ENCODE data around the gene RTF2. TPM values are rescaled to one million over a fixed set of nuclear protein-coding genes. Genes with fewer than 3 reads are reported as not detected.
"Not testable (repeated sequence)": the region's sequence is repeated elsewhere in the genome, so short reads cannot be mapped to it uniquely, and the experiment has no call there.

RTF2 gene
- polyA plus RNA-seq, 1 donor (not counting 4 experiments of a cell fraction or from before 2014, with no cell fraction given): 63.4 TPM

- no peaks in the 10 kb centered on the region for H3K9me3 ChIP-seq (ENCODE audit: control insufficient read depth, low read depth, low read length)
- no peaks in the 10 kb centered on the region for H3K9me1 ChIP-seq (ENCODE audit: control insufficient read depth, extremely low read depth, insufficient read depth, low read length)
- no peak overlapping the region for H3K4me2 ChIP-seq (ENCODE audit: control insufficient read depth, extremely low read depth, insufficient read depth, low read depth, low read length)
- peaks cover 0 to 15% of the 10 kb centered on the region in 2 experiments for H3K36me3 ChIP-seq (ENCODE audit: control insufficient read depth in 2 of 2, extremely low read depth in 1 of 2, insufficient read depth in 2 of 2, low read length in 2 of 2)
- no peak overlapping the region for H3K4me3 ChIP-seq (ENCODE audit: control insufficient read depth in 2 of 3, extremely low read depth in 1 of 3, insufficient read depth in 2 of 3, low read depth in 1 of 3, low read length in 3 of 3)
- no peak for TF ChIP-seq EZH2 (IDR thresholded peaks at IDR 0.05; ENCODE audit: low read length)
- TF ChIP-seq CTCF (optimal IDR thresholded peaks at IDR 0.05 in 1 of 3, IDR thresholded peaks at IDR 0.05 in 1 of 3, conservative IDR thresholded peaks at IDR 0.05 in 1 of 3; ENCODE audit: extremely low read depth in 1 of 3, insufficient read depth in 2 of 3, low read length in 3 of 3): no peak
- FAIRE-seq (no peak), DNase-seq (ENCODE audit: low read depth, low spot score) (no peak)
- H3K27ac ChIP-seq (ENCODE audit: control insufficient read depth, insufficient read depth, low read length): no peak overlapping the region
- no peak overlapping the region for H2AFZ ChIP-seq (ENCODE audit: control insufficient read depth, low read length)
- no peaks in the 10 kb centered on the region for H3K4me1 ChIP-seq (ENCODE audit: control insufficient read depth, extremely low read depth, insufficient read depth, low read length)
- dilution Hi-C loops (cut with MboI; ENCODE audit: extremely low pct_ligation_motif_present, low sequenced_read_pairs): no loop called here
- H3K79me2 ChIP-seq (ENCODE audit: control insufficient read depth, insufficient read depth, low read length): no peaks in the 10 kb centered on the region
- no peaks in the 10 kb centered on the region for H3K27me3 ChIP-seq (ENCODE audit: control insufficient read depth, extremely low read depth, insufficient read depth, low read length)
- H3K9ac ChIP-seq (ENCODE audit: control insufficient read depth, extremely low read depth, insufficient read depth, low read length): no peak overlapping the region
- no peaks in the 10 kb centered on the region for H4K20me1 ChIP-seq (ENCODE audit: control insufficient read depth, extremely low read depth, insufficient read depth, low read length)
These were observed 51.1 kb downstream of the RTF2 start for GRCh38 chr20:56519551-56519950.

- Histone ChIP-seq H3K79me2 (ENCODE audit: control insufficient read depth, insufficient read depth, low read length) (no peaks in the 10 kb centered on the region), H3K4me3 (ENCODE audit: control insufficient read depth in 2 of 3, extremely low read depth in 1 of 3, insufficient read depth in 2 of 3, low read depth in 1 of 3, low read length in 3 of 3) (no peak overlapping the region), H3K36me3 (ENCODE audit: control insufficient read depth in 2 of 2, extremely low read depth in 1 of 2, insufficient read depth in 2 of 2, low read length in 2 of 2) (peaks cover 0 to 15% of the 10 kb centered on the region in 2 experiments), H3K27me3 (ENCODE audit: control insufficient read depth, extremely low read depth, insufficient read depth, low read length) (no peaks in the 10 kb centered on the region), H2AFZ (ENCODE audit: control insufficient read depth, low read length) (no peak overlapping the region), H3K4me1 (ENCODE audit: control insufficient read depth, extremely low read depth, insufficient read depth, low read length) (no peaks in the 10 kb centered on the region), H3K9ac (ENCODE audit: control insufficient read depth, extremely low read depth, insufficient read depth, low read length) (no peak overlapping the region), H3K4me2 (ENCODE audit: control insufficient read depth, extremely low read depth, insufficient read depth, low read depth, low read length) (no peak overlapping the region), H3K9me1 (ENCODE audit: control insufficient read depth, extremely low read depth, insufficient read depth, low read length) (no peaks in the 10 kb centered on the region), H4K20me1 (ENCODE audit: control insufficient read depth, extremely low read depth, insufficient read depth, low read length) (no peaks in the 10 kb centered on the region), H3K27ac (ENCODE audit: control insufficient read depth, insufficient read depth, low read length) (no peak overlapping the region), H3K9me3 (ENCODE audit: control insufficient read depth, low read depth, low read length) (no peaks in the 10 kb centered on the region)
- FAIRE-seq (no peak), DNase-seq (ENCODE audit: low read depth, low spot score) (no peak)
- dilution Hi-C loops (cut with MboI; ENCODE audit: extremely low pct_ligation_motif_present, low sequenced_read_pairs): no loop called here
- no peak for TF ChIP-seq CTCF (optimal IDR thresholded peaks at IDR 0.05 in 1 of 3, IDR thresholded peaks at IDR 0.05 in 1 of 3, conservative IDR thresholded peaks at IDR 0.05 in 1 of 3; ENCODE audit: extremely low read depth in 1 of 3, insufficient read depth in 2 of 3, low read length in 3 of 3)
- no peak for TF ChIP-seq EZH2 (IDR thresholded peaks at IDR 0.05; ENCODE audit: low read length)
These were observed 51.8 kb downstream of the RTF2 start for GRCh38 chr20:56520180-56520579.

GRCh38 chr20:56520746-56521354, 52.4 kb downstream of the RTF2 start:
- H2AFZ ChIP-seq (ENCODE audit: control insufficient read depth, low read length); H3K9me1 ChIP-seq (ENCODE audit: control insufficient read depth, extremely low read depth, insufficient read depth, low read length); H3K9me3 ChIP-seq (ENCODE audit: control insufficient read depth, low read depth, low read length); H3K79me2 ChIP-seq (ENCODE audit: control insufficient read depth, insufficient read depth, low read length); dilution Hi-C loops (cut with MboI; ENCODE audit: extremely low pct_ligation_motif_present, low sequenced_read_pairs); H3K4me3 ChIP-seq (ENCODE audit: control insufficient read depth in 2 of 3, extremely low read depth in 1 of 3, insufficient read depth in 2 of 3, low read depth in 1 of 3, low read length in 3 of 3); H4K20me1 ChIP-seq (ENCODE audit: control insufficient read depth, extremely low read depth, insufficient read depth, low read length); FAIRE-seq; H3K27me3 ChIP-seq (ENCODE audit: control insufficient read depth, extremely low read depth, insufficient read depth, low read length); H3K4me1 ChIP-seq (ENCODE audit: control insufficient read depth, extremely low read depth, insufficient read depth, low read length); H3K27ac ChIP-seq (ENCODE audit: control insufficient read depth, insufficient read depth, low read length); H3K9ac ChIP-seq (ENCODE audit: control insufficient read depth, extremely low read depth, insufficient read depth, low read length); H3K4me2 ChIP-seq (ENCODE audit: control insufficient read depth, extremely low read depth, insufficient read depth, low read depth, low read length); DNase-seq (ENCODE audit: low read depth, low spot score): not testable (repeated sequence)
- peaks cover 0 to 15% of the 10 kb centered on the region in 2 experiments for H3K36me3 ChIP-seq (ENCODE audit: control insufficient read depth in 2 of 2, extremely low read depth in 1 of 2, insufficient read depth in 2 of 2, low read length in 2 of 2)
